ENCODE results near the gene NCOR1.

The NCOR1 gene

GRCh38 chr17:16104189-16104588, 111.1 kb downstream of the NCOR1 start:
- no peak overlapping the region for H3K4me2 ChIP-seq (ENCODE audit: low read depth, low read length, poor library complexity, severe bottlenecking)
- H2AFZ ChIP-seq (ENCODE audit: low read depth, low read length, severe bottlenecking): no peak overlapping the region
- H3K27me3 ChIP-seq (ENCODE audit: low read length): no peaks in the 10 kb centered on the region
- H3F3A ChIP-seq (ENCODE audit: insufficient read depth): no peaks in the 10 kb centered on the region
- no peaks in the 10 kb centered on the region for H3K79me2 ChIP-seq (ENCODE audit: insufficient read depth, low read length)
- H3K36me3 ChIP-seq (ENCODE audit: low read length): peaks cover 8% of the 10 kb centered on the region; the same call in 1 of the 2 replicates
- no peaks in the 10 kb centered on the region for H4K20me1 ChIP-seq (ENCODE audit: low read depth, low read length)
- H3K4me3 ChIP-seq (ENCODE audit: insufficient read depth, low read length, poor library complexity, severe bottlenecking): no peak overlapping the region
- no peaks in the 10 kb centered on the region for H3K9me2 ChIP-seq (replicated peaks; ENCODE audit: insufficient read depth, low read length)
- H3K9ac ChIP-seq (ENCODE audit: low read length): no peak overlapping the region
- no peak overlapping the region for H3K27ac ChIP-seq (ENCODE audit: low read depth, low read length)
- no peak for TF ChIP-seq CTCF (IDR thresholded peaks at IDR 0.05; ENCODE audit: insufficient read depth, low read length, poor library complexity, severe bottlenecking)
- no peaks in the 10 kb centered on the region for H3K9me3 ChIP-seq (ENCODE audit: insufficient read depth, low read length)

GRCh38 chr17:16101440-16101839, 113.9 kb downstream of the NCOR1 start:
- no peak overlapping the region for H3K4me3 ChIP-seq (ENCODE audit: insufficient read depth, low read length, poor library complexity, severe bottlenecking)
- H3K4me2 ChIP-seq (ENCODE audit: low read depth, low read length, poor library complexity, severe bottlenecking): no peak overlapping the region
- H3K27me3 ChIP-seq (ENCODE audit: low read length): no peaks in the 10 kb centered on the region
- H3F3A ChIP-seq (ENCODE audit: insufficient read depth): no peaks in the 10 kb centered on the region
- peaks cover 14% of the 10 kb centered on the region for H3K36me3 ChIP-seq (ENCODE audit: low read length)
- H3K9me3 ChIP-seq (ENCODE audit: insufficient read depth, low read length): no peaks in the 10 kb centered on the region
- H3K79me2 ChIP-seq (ENCODE audit: insufficient read depth, low read length): no peaks in the 10 kb centered on the region
- TF ChIP-seq CTCF (IDR thresholded peaks at IDR 0.05; ENCODE audit: insufficient read depth, low read length, poor library complexity, severe bottlenecking) (no peak), EZH2phosphoT487 (conservative IDR thresholded peaks at IDR 0.05; ENCODE audit: low read length) (no peak)
- no peaks in the 10 kb centered on the region for H3K9me2 ChIP-seq (replicated peaks; ENCODE audit: insufficient read depth, low read length)
- no peaks in the 10 kb centered on the region for H4K20me1 ChIP-seq (ENCODE audit: low read depth, low read length)
- H2AFZ ChIP-seq (ENCODE audit: low read depth, low read length, severe bottlenecking): no peak overlapping the region
- no peak overlapping the region for H3K27ac ChIP-seq (ENCODE audit: low read depth, low read length)
- no peak overlapping the region for H3K9ac ChIP-seq (ENCODE audit: low read length)

GRCh38 chr17:16100737-16101400, 114.5 kb downstream of the NCOR1 start:
- Histone ChIP-seq H3K4me2 (ENCODE audit: low read depth, low read length, poor library complexity, severe bottlenecking) (no peak overlapping the region), H3K79me2 (ENCODE audit: insufficient read depth, low read length) (no peaks in the 10 kb centered on the region), H3K27ac (ENCODE audit: low read depth, low read length) (no peak overlapping the region), H4K20me1 (ENCODE audit: low read depth, low read length) (no peaks in the 10 kb centered on the region), H3K9me3 (ENCODE audit: insufficient read depth, low read length) (no peaks in the 10 kb centered on the region), H3K36me3 (ENCODE audit: low read length) (peaks cover 16% of the 10 kb centered on the region), H3F3A (ENCODE audit: insufficient read depth) (no peaks in the 10 kb centered on the region), H3K9me2 (replicated peaks; ENCODE audit: insufficient read depth, low read length) (no peaks in the 10 kb centered on the region), H3K4me3 (ENCODE audit: insufficient read depth, low read length, poor library complexity, severe bottlenecking) (no peak overlapping the region), H3K9ac (ENCODE audit: low read length) (no peak overlapping the region), H2AFZ (ENCODE audit: low read depth, low read length, severe bottlenecking) (no peak overlapping the region), H3K27me3 (ENCODE audit: low read length) (no peaks in the 10 kb centered on the region)
- TF ChIP-seq CTCF (IDR thresholded peaks at IDR 0.05; ENCODE audit: insufficient read depth, low read length, poor library complexity, severe bottlenecking): no peak
- no peak for TF ChIP-seq EZH2phosphoT487 (conservative IDR thresholded peaks at IDR 0.05; ENCODE audit: low read length)
